Heart left ventricle (tissue), 13 donors: Measurements from ENCODE around the gene SH3TC1.

ENCODE experiments used
- CTCF ChIP-seq, 12 donors: fragments of 200-600 bp; sonication (generic) in 4 of 12; IDR thresholded peaks; one replicate each; pipeline versions ENCODE4 v1.5.0 to v1.8.0; 2018 to 2022; ENCODE audit warnings: antibody characterized with exemption in 12 of 12, mild to moderate bottlenecking in 5 of 12
- POLR2A ChIP-seq, 2 donors: fragments of 450-650 bp; IDR thresholded peaks; one replicate each; pipeline ENCODE4 v1.6.1; 2017; ENCODE audit warnings: antibody characterized with exemption in 2 of 2, mild to moderate bottlenecking in 2 of 2, moderate library complexity in 2 of 2
- donor health status: ischemic (EF 13 %, LVEDD 7.1; RV severe dilation, severe dysfunction).
- donor health status: DM: no; HTN: yes; CAD: no.
- donor health status: DM: no; HTN: no; CAD: no.
- donor health status: ischemic (EF 25% LVEDD 6.9; RV normal size, moderate dysfunction).
- donor health status: ischemic (EF 25% LVEDD 5.7; RV mildly dilated, moderate dysfunction).
- donor health status: ischemic (EF 35%, LVEDD 5.7; RV mildly dilated, moderate dysfunction).
- donor health status: nonischemic (EF 11% LVEDD 7.7; RV severe dilation, severe dysfunction).
- donor health status: DM: yes; HTN: yes; CAD: no.
- donor health status: PGD.
- donor health status: ischemic (EF 29% LVEDD 5.4; RV normal size, mild dysfunction).
- donor health status: nonischemic (EF 23%, LVEDD 6.1; RV moderate dilation, normal function).

GRCh38 chr4:8239226-8239625 lies 40.1 kb downstream of the SH3TC1 start:
- TF ChIP-seq POLR2A (IDR thresholded peaks at IDR 0.05) (no peak), CTCF (IDR thresholded peaks at IDR 0.05) (no peak)
